Tibial nerve (tissue), 4 donors: ENCODE measurements around the gene BRAT1. TPM values are rescaled to one million over a fixed set of nuclear protein-coding genes. Genes with fewer than 3 reads are reported as not detected.
A peak's percentile ranks its signal among the peaks of the same experiment; 100 is the strongest.

ENCODE experiments used
- DNase-seq, 2 donors: peaks; one replicate each; pipeline ENCODE4 v3.0.0-alpha.2; 2019; ENCODE audit warnings: low spot score in 2 of 2
- H3K27ac ChIP-seq, 4 donors: fragments of 200-600 bp; sonication (generic) in 3 of 4; one replicate each; pipeline ENCODE4 v1.5.1; 2017 to 2019; ENCODE audit warnings: mild to moderate bottlenecking in 1 of 4
- H3K27me3 ChIP-seq, 2 donors: fragments of 200-600 bp; sonication (generic) in 1 of 2; one replicate each; pipeline versions ENCODE4 v1.5.1 to v1.6.0; 2017 to 2019
- H3K36me3 ChIP-seq, 3 donors: fragments of 200-600 bp; sonication (generic); one replicate each; pipeline ENCODE4 v1.5.1; 2018 to 2019
- H3K4me1 ChIP-seq, 4 donors: fragments of 200-600 bp; sonication (generic) in 3 of 4; one replicate each; pipeline ENCODE4 v1.5.1; 2017 to 2019
- H3K4me3 ChIP-seq, 4 donors: fragments of 200-600 bp; sonication (generic) in 3 of 4; one replicate each; pipeline ENCODE4 v1.5.1; 2017 to 2019; ENCODE audit warnings: mild to moderate bottlenecking in 1 of 4, moderate library complexity in 1 of 4
- H3K9me3 ChIP-seq, 4 donors: fragments of 200-600 bp; sonication (generic) in 3 of 4; one replicate each; pipeline ENCODE4 v1.5.1; 2017 to 2019
- EP300 ChIP-seq, 2 donors: sonication (generic); formaldehyde crosslinking; IDR thresholded peaks; one replicate each; pipeline ENCODE4 v1.6.1; 2017; ENCODE audit warnings: antibody characterized with exemption in 2 of 2, mild to moderate bottlenecking in 1 of 2
- POLR2A ChIP-seq, 2 donors: fragments of 450-650 bp; IDR thresholded peaks; one replicate each; pipeline ENCODE4 v1.6.1; 2017; ENCODE audit warnings: antibody characterized with exemption in 2 of 2, mild to moderate bottlenecking in 2 of 2, moderate library complexity in 2 of 2
- WGBS, 2 donors: methylation state at CpG; one replicate each; pipeline ENCODE4 v1.1.5; 2018; 5-methylcytosine and 5-hydroxymethylcytosine counted together
- total RNA-seq, 4 donors: library from RNA; depleted of rRNA; stranded (reverse); fragments of >200 nt; gene quantifications; one replicate each; pipeline ENCODE4 v1.1.0, GENCODE V29; 2016
- TF ChIP-seq, protein P1 (sequence below), 5 experiments: fragments of 200-600 bp in 3 of 5; fragments of 450-650 bp in 2 of 5; sonication (generic) in 3 of 5; IDR thresholded peaks; one replicate each; pipeline ENCODE4 v1.5.1; 2016 to 2019; ENCODE audit warnings: antibody characterized with exemption in 5 of 5, mild to moderate bottlenecking in 3 of 5, moderate library complexity in 2 of 5

BRAT1 gene
- total RNA-seq, 4 donors from 2014 or later: 38.0 to 72.9 (median 52.0) TPM

DNA sequence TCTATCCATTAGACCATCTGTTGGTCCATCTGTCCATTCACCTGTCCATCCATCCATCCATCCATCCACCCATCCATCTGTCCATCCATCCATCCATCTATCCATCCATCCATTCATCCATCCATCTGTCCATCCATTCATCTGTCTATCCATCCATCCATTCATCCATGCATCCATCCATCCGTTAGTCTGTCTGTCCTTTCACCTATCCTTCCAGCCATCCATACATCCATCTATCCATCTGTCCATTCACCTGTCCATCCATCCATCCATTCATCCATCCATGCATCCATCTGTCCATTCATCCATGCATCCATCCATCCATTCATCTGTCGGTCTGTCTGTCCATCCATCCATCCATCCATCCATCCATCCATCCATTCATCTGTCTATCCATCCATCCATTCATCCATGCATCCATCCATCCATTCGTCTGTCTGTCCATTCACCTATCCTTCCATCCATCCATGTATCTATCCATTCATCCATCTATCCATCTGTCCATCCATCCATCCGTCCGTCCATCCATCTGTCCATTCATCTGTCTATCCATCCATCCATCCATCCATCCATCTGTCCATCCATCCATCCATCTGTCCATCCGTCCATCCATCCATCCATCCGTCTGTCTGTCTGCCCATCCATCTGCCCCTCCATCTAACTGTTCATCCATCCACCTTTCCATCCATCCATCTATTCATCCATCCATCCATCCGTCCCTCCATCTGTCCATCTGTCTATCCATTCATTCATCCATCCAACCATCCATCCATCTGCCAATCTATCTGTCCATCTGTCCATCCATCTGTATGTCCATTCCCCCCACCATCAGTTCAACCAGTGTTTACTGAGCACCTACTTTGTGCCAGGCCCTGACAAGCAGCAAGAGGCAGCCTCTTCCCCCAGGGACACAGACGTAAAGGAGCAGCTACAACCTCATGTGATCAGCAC is 40.6 kb downstream of the BRAT1 start:
- H3K36me3 ChIP-seq: no peaks in the 10 kb centered on the region
- WGBS, 2 donors: 79 to 91% methylated on average over 9 of the region's 9 CpGs
- H3K4me3 ChIP-seq: no peak overlapping the region
- no peaks in the 10 kb centered on the region for H3K27me3 ChIP-seq
- no peak overlapping the region for H3K27ac ChIP-seq
- DNase-seq: no peak
- no peaks in the 10 kb centered on the region for H3K9me3 ChIP-seq
- peaks cover 0 to 49% (median 30%) of the 10 kb centered on the region in 4 donors for H3K4me1 ChIP-seq
- TF ChIP-seq, protein P1, sequence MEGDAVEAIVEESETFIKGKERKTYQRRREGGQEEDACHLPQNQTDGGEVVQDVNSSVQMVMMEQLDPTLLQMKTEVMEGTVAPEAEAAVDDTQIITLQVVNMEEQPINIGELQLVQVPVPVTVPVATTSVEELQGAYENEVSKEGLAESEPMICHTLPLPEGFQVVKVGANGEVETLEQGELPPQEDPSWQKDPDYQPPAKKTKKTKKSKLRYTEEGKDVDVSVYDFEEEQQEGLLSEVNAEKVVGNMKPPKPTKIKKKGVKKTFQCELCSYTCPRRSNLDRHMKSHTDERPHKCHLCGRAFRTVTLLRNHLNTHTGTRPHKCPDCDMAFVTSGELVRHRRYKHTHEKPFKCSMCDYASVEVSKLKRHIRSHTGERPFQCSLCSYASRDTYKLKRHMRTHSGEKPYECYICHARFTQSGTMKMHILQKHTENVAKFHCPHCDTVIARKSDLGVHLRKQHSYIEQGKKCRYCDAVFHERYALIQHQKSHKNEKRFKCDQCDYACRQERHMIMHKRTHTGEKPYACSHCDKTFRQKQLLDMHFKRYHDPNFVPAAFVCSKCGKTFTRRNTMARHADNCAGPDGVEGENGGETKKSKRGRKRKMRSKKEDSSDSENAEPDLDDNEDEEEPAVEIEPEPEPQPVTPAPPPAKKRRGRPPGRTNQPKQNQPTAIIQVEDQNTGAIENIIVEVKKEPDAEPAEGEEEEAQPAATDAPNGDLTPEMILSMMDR (IDR thresholded peaks at IDR 0.05): no peak
- TF ChIP-seq EP300 (IDR thresholded peaks at IDR 0.05) (no peak), POLR2A (IDR thresholded peaks at IDR 0.05) (no peak)

DNA sequence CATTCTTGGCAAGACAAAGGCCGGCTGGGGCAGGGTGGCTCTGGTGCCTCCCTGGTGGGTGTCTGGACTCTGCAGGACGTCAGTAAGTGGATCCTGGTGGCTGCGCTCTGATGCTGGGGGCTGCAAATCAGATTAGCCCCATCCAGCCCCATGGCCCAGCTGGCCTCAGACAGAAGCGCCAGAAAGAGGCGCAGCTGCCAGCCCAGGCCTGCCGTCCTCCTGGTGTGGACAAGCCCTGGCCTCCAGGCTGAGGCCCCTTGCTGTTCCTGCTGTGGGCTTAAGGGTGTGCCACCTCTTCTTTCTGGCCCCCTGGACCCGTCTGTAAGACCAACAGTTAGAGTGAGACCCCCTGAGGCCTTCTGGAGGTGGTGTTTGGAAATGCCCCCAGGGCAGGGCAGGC is 41.6 kb downstream of the BRAT1 start:
- no peak for DNase-seq
- Histone ChIP-seq H3K36me3 (no peaks in the 10 kb centered on the region), H3K27ac (no peak overlapping the region), H3K4me3 (no peak overlapping the region), H3K27me3 (no peaks in the 10 kb centered on the region), H3K4me1 (peaks cover 0 to 53% (median 31%) of the 10 kb centered on the region in 4 donors), H3K9me3 (no peaks in the 10 kb centered on the region)
- WGBS, 2 donors: 55 to 90% methylated on average over 2 to 4 of the region's 7 CpGs
- TF ChIP-seq EP300 (IDR thresholded peaks at IDR 0.05): no peak
- no peak for TF ChIP-seq POLR2A (IDR thresholded peaks at IDR 0.05)
- TF ChIP-seq, protein P1 (IDR thresholded peaks at IDR 0.05): no peak

DNA sequence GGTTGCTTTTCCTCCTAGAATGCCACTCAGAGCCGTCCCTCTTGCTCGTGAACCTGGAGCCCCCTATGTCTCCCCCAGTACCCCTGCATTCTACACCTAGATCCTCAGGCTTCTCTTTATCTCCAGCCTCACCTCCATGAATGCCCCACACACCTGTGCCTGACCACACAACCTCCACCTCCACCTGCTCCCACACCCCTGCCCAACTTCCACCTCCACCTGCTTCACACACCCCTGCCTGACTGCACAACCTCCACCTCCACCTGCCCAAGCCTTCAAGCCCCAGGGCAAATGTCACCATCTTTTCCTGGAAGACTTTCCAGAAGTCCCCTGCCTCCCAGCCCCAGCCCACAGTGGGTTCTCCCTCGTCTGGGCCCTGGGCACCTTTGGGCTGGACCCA is 42.6 kb downstream of the BRAT1 start:
- H3K4me3 ChIP-seq: no peak overlapping the region
- no peaks in the 10 kb centered on the region for H3K9me3 ChIP-seq
- H3K36me3 ChIP-seq: no peaks in the 10 kb centered on the region
- H3K27me3 ChIP-seq: no peaks in the 10 kb centered on the region
- DNase-seq: no peak
- peaks cover 0 to 53% (median 29%) of the 10 kb centered on the region in 4 donors for H3K4me1 ChIP-seq
- no peak overlapping the region for H3K27ac ChIP-seq
- 81 to 91% methylated on average over 3 of the region's 3 CpGs for WGBS, 2 donors
- no peak for TF ChIP-seq POLR2A (IDR thresholded peaks at IDR 0.05)
- TF ChIP-seq, protein P1 (IDR thresholded peaks at IDR 0.05): no peak

DNA sequence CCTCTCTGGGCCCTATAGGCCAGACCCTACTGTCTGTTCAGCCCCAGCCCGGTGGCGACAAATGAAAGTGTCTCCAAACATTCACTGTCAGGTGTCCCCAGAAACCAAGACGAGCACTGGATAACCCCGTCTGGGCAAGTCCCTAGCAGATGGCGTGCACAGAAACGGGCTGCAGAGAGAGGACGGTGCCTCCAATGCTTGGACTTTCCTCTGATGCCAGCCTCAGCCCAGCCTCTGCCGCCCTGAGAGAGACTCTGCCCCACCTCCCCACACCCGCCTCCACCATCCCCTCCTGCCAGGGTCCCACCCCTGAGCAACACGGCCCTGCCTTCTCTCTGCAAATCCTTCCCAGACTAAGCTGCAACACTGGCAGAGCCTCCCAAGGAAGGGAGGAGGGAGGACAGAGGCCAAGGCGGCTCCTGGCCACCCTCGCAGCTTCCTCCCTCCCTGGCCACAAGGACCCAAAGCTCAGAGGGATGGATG is 43.1 kb downstream of the BRAT1 start:
- no peaks in the 10 kb centered on the region for H3K9me3 ChIP-seq
- no peak for DNase-seq
- TF ChIP-seq, protein P1 (IDR thresholded peaks at IDR 0.05): no peak
- TF ChIP-seq EP300 (IDR thresholded peaks at IDR 0.05) (no peak), POLR2A (IDR thresholded peaks at IDR 0.05) (no peak)
- no peaks in the 10 kb centered on the region for H3K27me3 ChIP-seq
- H3K27ac ChIP-seq: peak overlapping the region in 1 of 4 donors; percentile 85
- peaks cover 0 to 49% (median 29%) of the 10 kb centered on the region in 4 donors for H3K4me1 ChIP-seq
- no peak overlapping the region for H3K4me3 ChIP-seq
- H3K36me3 ChIP-seq: no peaks in the 10 kb centered on the region
- 24 to 56% methylated on average over 4 to 12 of the region's 12 CpGs for WGBS, 2 donors

DNA sequence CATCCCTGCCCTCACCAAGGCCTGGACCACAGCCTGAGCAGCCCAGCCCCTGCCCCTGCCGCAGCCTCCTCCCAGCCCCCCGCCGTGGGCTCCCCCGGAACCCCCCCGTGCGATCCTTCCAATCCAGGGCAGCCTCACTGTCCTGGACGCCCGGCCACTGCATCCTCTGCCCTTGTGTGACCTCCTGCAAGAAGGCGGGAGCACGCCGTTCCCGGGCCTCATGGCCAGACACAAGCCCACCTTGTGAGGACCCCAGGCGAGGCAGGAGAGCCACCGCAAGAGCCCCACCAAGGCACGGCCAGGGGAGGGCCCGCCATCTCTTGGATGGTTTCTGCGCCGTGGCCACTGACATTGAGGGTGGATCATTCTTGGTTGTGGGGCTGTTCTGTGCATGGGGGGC is 43.6 kb downstream of the BRAT1 start:
- WGBS, 2 donors: 59% methylated on average over 15 of the region's 18 CpGs; no CpG with 5 or more reads in 1 of the 2 donors
- H3K4me3 ChIP-seq: peak overlapping the region in 1 of 4 donors; percentile 27

More for the DNA sequence above, 43.6 kb downstream of the BRAT1 start:
- H3K36me3 ChIP-seq: no peaks in the 10 kb centered on the region
- TF ChIP-seq POLR2A (IDR thresholded peaks at IDR 0.05): no peak
- TF ChIP-seq EP300 (IDR thresholded peaks at IDR 0.05): no peak
- TF ChIP-seq, protein P1 (IDR thresholded peaks at IDR 0.05): no peak
- no peaks in the 10 kb centered on the region for H3K27me3 ChIP-seq
- peak overlapping the region in 2 of 4 donors; percentile 22 to 85 for H3K27ac ChIP-seq
- H3K9me3 ChIP-seq: no peaks in the 10 kb centered on the region
- DNase-seq: no peak
- H3K4me1 ChIP-seq: peaks cover 0 to 46% (median 29%) of the 10 kb centered on the region in 4 donors
